Fibroblast of lung (primary cell): ENCODE measurements around the gene SELENOO.

Experiments used
- CTCF ChIP-seq, 2 donors: IDR thresholded peaks in 1 of 2; conservative IDR thresholded peaks in 1 of 2; 1 replicate in 1 of 2; 2 replicates in 1 of 2; pipeline ENCODE4 v1.5.1; 2011 to 2012; ENCODE audit warnings: low read length in 2 of 2, control low read depth in 1 of 2, inconsistent platforms in 1 of 2, low read depth in 1 of 2, mild to moderate bottlenecking in 1 of 2
- EZH2 ChIP-seq: IDR thresholded peaks from 2 replicates; pipeline ENCODE4 v1.5.1; 2012; ENCODE audit warnings: low read length, control low read depth, mild to moderate bottlenecking; ENCODE audit errors: missing control alignments

DNA sequence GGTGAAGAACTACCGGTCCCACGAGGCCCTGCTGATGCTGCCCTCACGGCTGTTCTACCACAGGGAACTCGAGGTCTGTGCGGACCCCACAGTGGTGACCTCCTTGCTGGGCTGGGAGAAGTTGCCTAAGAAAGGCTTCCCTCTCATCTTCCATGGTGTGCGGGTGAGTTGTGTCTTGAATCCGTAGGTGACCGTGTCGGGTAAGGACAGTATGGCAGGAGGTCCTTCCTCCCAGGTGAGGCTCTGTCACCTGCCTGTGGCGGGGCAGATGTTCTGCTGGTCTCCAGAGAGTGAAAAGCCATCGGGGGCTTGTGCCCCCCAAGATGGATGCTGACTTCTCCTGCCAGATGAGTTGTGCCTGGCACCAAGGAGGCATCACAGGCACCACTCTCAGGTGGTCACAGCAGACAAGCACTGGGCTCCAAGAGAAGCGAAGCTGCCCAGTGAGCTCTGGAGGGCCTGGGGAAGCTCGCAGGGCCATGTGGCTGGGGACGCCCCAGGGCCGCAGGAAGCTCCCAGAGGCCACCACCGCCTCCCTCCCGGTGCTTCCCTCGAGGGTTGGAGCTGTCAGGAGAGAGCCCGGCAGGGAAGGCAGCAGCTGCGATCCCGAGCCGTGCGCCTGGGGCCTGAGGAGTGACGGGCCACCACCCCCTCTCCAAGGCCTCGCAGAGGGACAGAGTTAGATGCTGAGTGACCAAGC lies 47.6 kb upstream of the SELENOO start:
- TF ChIP-seq EZH2 (no peak), CTCF (conservative IDR thresholded peaks at IDR 0.05 in 1 of 2, IDR thresholded peaks at IDR 0.05 in 1 of 2; ENCODE audit: low read depth in 1 of 2, low read length in 2 of 2) (no peak)
